HUES48 (cell line): Measurements from ENCODE around the gene URGCP.
"Not testable (repeated sequence)": the region's sequence is repeated elsewhere in the genome, so short reads cannot be mapped to it uniquely, and the experiment has no call there.

Source experiments
- H3K27ac ChIP-seq: one replicate; pipeline ENCODE4 v1.7.0; 2013; ENCODE audit warnings: low read depth, low read length, inconsistent platforms
- H3K27me3 ChIP-seq: 2 replicates; pipeline ENCODE4 v1.6.1; 2013; ENCODE audit warnings: mild to moderate bottlenecking, low read length; ENCODE audit not compliant: control insufficient read depth, insufficient read depth
- H3K36me3 ChIP-seq: 2 replicates; pipeline ENCODE4 v1.6.1; 2013; ENCODE audit warnings: low read length; ENCODE audit not compliant: control insufficient read depth, insufficient read depth
- H3K4me1 ChIP-seq: 2 replicates; pipeline ENCODE4 v1.6.1; 2013; ENCODE audit warnings: mild to moderate bottlenecking, low read length; ENCODE audit not compliant: control insufficient read depth, insufficient read depth
- H3K4me3 ChIP-seq: 2 replicates; pipeline ENCODE4 v1.5.1; 2013; ENCODE audit warnings: mild to moderate bottlenecking, low read depth, low read length
- H3K9ac ChIP-seq: 2 replicates; pipeline ENCODE4 v1.6.1; 2013; ENCODE audit warnings: mild to moderate bottlenecking, low read depth, low read length, moderate library complexity
- H3K9me3 ChIP-seq: 2 replicates; pipeline ENCODE4 v1.6.1; 2013; ENCODE audit warnings: low read length; ENCODE audit not compliant: control insufficient read depth, insufficient read depth

The URGCP gene

GRCh38 chr7:43915907-43916306, 9.5 kb upstream of the URGCP start:
- no peaks in the 10 kb centered on the region for H3K9me3 ChIP-seq
- H3K27me3 ChIP-seq: no peaks in the 10 kb centered on the region
- H3K36me3 ChIP-seq: no peaks in the 10 kb centered on the region
- H3K27ac ChIP-seq: peak overlapping the region; percentile 66
- no peak overlapping the region for H3K4me3 ChIP-seq
- H3K4me1 ChIP-seq: peaks cover 5% of the 10 kb centered on the region; the same call in 1 of the 2 replicates
- no peak overlapping the region for H3K9ac ChIP-seq

- no peaks in the 10 kb centered on the region for H3K9me3 ChIP-seq
- H3K9ac ChIP-seq: no peak overlapping the region
- no peak overlapping the region for H3K27ac ChIP-seq
- H3K27me3 ChIP-seq: no peaks in the 10 kb centered on the region
- no peaks in the 10 kb centered on the region for H3K36me3 ChIP-seq
- peaks cover 5% of the 10 kb centered on the region; the same call in 1 of the 2 replicates for H3K4me1 ChIP-seq
- no peak overlapping the region for H3K4me3 ChIP-seq
These were observed 8.4 kb upstream of the URGCP start for GRCh38 chr7:43914795-43915194.

GRCh38 chr7:43905956-43906330, 453 bp downstream of the URGCP start:
- Histone ChIP-seq H3K9me3 (no peaks in the 10 kb centered on the region), H3K27me3 (no peaks in the 10 kb centered on the region), H3K9ac (no peak overlapping the region), H3K27ac (peak overlapping the region; percentile 16), H3K36me3 (no peaks in the 10 kb centered on the region), H3K4me1 (peaks cover 20% of the 10 kb centered on the region), H3K4me3 (peak overlapping the region; percentile 78)

DNA sequence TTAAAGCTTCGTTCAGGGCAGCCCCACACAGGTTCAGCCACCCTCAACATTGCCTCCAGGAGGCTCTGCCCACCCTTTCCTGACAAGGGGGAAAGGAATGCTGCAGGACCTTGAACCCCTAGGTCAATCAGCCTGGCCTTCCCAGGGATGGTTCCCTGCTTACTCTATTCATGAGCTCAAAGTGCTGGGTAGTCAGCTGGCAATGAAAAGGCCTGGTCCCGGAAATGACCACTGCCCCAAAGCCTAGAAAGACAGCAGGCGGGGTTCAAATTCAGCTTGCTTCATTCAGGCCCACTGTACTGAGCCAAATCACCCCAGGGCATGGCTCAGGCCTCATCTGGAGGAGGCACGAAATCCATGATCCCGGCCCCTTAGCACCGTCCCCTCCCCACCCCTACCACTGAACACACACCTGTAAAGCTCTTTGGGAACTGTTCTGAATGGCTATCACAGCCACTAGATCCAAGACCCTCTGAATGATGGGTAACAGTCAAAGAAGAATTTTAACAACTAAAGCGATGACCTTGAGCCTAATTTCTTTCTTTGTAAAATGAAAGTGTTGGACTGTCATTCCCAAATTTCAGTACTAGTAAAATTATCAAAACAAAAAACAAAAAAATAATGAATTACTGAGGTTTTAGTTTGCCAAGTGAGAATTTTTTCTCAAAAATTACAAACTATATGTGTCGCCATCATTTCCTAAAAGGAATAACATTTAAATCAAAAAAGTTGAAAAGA, 1.0 kb downstream of the URGCP start:
- H3K4me3 ChIP-seq: peak overlapping the region; percentile 78
- no peaks in the 10 kb centered on the region for H3K9me3 ChIP-seq
- H3K4me1 ChIP-seq: peaks cover 20% of the 10 kb centered on the region
- no peaks in the 10 kb centered on the region for H3K36me3 ChIP-seq
- H3K27ac ChIP-seq: peak overlapping the region; percentile 16
- H3K27me3 ChIP-seq: no peaks in the 10 kb centered on the region
- H3K9ac ChIP-seq: no peak overlapping the region

DNA sequence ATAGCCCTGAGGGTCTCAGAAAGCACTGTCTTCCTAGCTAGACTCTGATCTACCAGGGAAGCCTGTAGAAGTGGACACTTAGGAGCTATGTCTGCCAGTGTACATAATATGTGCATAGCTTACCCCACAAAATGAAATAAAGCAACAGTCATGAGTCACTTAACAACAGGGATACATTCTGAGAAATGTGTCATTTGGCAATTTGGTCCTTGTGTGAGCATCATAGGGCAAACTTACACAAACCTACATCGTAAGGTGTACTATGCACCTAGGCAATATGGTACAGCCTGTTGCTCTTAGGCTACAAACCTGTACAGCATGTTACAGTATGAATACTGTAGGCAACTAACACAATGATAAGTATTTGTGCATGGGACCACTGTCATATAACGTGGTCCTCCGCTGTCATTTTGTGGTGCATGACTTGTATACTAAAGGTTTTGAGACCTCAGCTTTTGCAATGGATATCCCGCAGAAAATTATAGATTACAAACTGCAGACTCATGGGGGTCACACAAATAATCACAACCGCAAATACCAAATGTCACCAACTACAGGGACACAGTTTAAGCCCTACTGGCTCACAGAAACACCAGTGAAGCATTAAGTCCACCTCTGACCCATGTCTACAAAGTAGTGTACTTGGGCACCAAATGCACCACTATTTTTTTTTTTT, 1.7 kb downstream of the URGCP start:
- peaks cover 20% of the 10 kb centered on the region for H3K4me1 ChIP-seq
- H3K27ac ChIP-seq: no peak overlapping the region
- H3K9me3 ChIP-seq: no peaks in the 10 kb centered on the region
- no peaks in the 10 kb centered on the region for H3K36me3 ChIP-seq
- H3K9ac ChIP-seq: no peak overlapping the region
- H3K4me3 ChIP-seq: no peak overlapping the region
- no peaks in the 10 kb centered on the region for H3K27me3 ChIP-seq

DNA sequence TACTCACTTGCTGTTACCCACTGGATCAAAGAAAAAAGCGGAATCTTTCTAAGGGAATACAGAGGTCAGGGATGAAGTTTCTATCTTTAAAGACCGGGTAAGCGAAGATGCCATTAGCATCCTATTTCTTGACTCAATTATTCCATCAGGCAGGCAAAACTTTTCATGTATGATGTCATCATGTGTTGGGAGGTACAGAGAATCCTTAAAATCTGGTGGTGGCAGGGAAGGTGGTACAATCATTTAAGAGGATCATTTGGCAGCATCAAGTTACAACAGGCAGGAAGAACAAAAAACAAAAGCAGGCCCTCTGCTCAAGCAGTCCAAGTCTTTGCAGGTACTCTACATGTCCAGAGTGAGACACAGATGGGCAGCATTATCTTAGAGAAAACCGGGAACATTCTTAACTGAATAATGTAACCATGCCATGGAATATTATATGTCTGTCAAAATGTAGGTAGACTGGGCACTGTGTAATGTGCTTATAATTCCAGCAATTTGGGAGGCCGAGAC, 3.8 kb downstream of the URGCP start:
- Histone ChIP-seq H3K27ac (no peak overlapping the region), H3K9ac (no peak overlapping the region), H3K36me3 (no peaks in the 10 kb centered on the region)

DNA sequence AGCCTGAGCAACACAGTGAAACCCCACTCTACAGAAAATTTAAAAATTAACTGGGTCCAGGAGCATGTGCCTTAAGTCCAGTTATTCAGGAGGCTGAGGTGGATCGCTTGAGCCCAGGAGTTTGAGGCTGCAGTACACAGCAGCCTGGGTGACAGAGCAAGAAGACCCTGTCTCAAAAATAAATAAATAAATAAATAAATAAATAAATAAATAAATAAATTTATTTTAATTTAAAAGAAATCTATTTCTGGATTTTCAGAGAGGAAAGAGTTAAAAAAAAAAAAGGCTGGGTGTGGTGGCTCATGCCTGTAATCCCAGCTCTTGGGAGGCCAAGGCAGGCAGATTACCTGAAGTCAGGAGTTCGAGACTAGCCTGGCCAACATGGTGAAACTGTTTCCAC, 7.8 kb downstream of the URGCP start:
- not testable (repeated sequence) for H3K27me3 ChIP-seq, H3K9ac ChIP-seq, H3K36me3 ChIP-seq

More for the DNA sequence above, 3.8 kb downstream of the URGCP start:
- Histone ChIP-seq H3K4me3 (no peak overlapping the region), H3K27me3 (no peaks in the 10 kb centered on the region), H3K4me1 (peaks cover 20% of the 10 kb centered on the region), H3K9me3 (no peaks in the 10 kb centered on the region)

GRCh38 chr7:43895847-43896415, 10.5 kb downstream of the URGCP start:
- Histone ChIP-seq H3K4me1 (no peaks in the 10 kb centered on the region), H3K27me3 (no peaks in the 10 kb centered on the region), H3K9me3 (no peaks in the 10 kb centered on the region), H3K36me3 (no peaks in the 10 kb centered on the region), H3K9ac (no peak overlapping the region), H3K4me3 (no peak overlapping the region), H3K27ac (no peak overlapping the region)

More for the DNA sequence above, 7.8 kb downstream of the URGCP start:
- H3K4me1 ChIP-seq, H3K27ac ChIP-seq, H3K9me3 ChIP-seq, H3K4me3 ChIP-seq: not testable (repeated sequence)

- no peaks in the 10 kb centered on the region for H3K27me3 ChIP-seq
- no peaks in the 10 kb centered on the region for H3K4me1 ChIP-seq
- H3K9ac ChIP-seq: no peak overlapping the region
- H3K4me3 ChIP-seq: no peak overlapping the region
- no peaks in the 10 kb centered on the region for H3K9me3 ChIP-seq
- H3K27ac ChIP-seq: no peak overlapping the region
- H3K36me3 ChIP-seq: no peaks in the 10 kb centered on the region
These were observed 15.1 kb downstream of the URGCP start for GRCh38 chr7:43891069-43891955.

GRCh38 chr7:43890468-43890867, 15.9 kb downstream of the URGCP start:
- Histone ChIP-seq H3K36me3 (peaks cover 7% of the 10 kb centered on the region; the same call in 1 of the 2 replicates), H3K27me3 (no peaks in the 10 kb centered on the region), H3K27ac (no peak overlapping the region), H3K9me3 (no peaks in the 10 kb centered on the region), H3K9ac (no peak overlapping the region), H3K4me3 (no peak overlapping the region), H3K4me1 (no peaks in the 10 kb centered on the region)
